NB4 (cell line): ENCODE measurements around the gene OR10G7.

Experiments used
- DNase-seq: peaks from one replicate; pipeline ENCODE4 v3.0.0; 2010; ENCODE audit warnings: low read depth
- H3K4me3 ChIP-seq: one replicate; pipeline ENCODE4 v1.5.1; 2011; ENCODE audit warnings: mild to moderate bottlenecking, low read depth, low read length, moderate library complexity
- CTCF ChIP-seq: IDR thresholded peaks from one replicate; pipeline ENCODE4 v1.5.1; 2012; ENCODE audit warnings: low read depth, low read length
- MYC ChIP-seq: IDR thresholded peaks from 2 replicates; pipeline ENCODE4 v1.6.1; 2011; ENCODE audit warnings: low read depth, low read length
- POLR2A ChIP-seq: IDR thresholded peaks from 2 replicates; pipeline ENCODE4 v1.6.1; 2011; ENCODE audit warnings: mild to moderate bottlenecking; ENCODE audit not compliant: insufficient read length; ENCODE audit errors: extremely low read depth
- TF ChIP-seq, protein P1 (sequence below): IDR thresholded peaks from 2 replicates; pipeline ENCODE4 v1.6.1; 2011; ENCODE audit warnings: low read depth, low read length

Gene OR10G7

DNA sequence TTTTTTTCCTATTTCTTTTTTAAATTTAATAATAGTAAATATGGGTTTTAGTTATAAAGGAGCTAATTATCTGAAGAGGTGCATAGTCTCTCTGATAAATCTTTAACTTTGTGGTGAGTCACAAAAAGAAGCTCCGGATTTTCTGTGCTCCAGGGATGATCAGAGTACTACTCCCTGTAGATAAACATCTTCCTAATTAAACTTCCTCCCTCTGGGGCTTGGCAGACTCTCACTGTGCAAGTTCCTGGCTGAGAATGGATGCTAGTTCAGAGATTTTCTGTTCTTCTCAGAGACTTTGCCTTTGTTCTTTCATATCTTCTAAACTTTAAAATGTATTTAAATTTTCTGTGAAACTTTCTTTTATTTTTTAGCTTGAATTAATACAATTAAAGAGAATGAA is at the start of gene OR10G7:
Gene OR10G7, minus strand, starts transcription at position 72 of the 400 bp plus-strand sequence. CDS start 2,324 bp downstream, outside the sequence.
- no peak for DNase-seq
- TF ChIP-seq CTCF (no peak), MYC (no peak), POLR2A (no peak)
- H3K4me3 ChIP-seq: no peak within 1 kb of the TSS

DNA sequence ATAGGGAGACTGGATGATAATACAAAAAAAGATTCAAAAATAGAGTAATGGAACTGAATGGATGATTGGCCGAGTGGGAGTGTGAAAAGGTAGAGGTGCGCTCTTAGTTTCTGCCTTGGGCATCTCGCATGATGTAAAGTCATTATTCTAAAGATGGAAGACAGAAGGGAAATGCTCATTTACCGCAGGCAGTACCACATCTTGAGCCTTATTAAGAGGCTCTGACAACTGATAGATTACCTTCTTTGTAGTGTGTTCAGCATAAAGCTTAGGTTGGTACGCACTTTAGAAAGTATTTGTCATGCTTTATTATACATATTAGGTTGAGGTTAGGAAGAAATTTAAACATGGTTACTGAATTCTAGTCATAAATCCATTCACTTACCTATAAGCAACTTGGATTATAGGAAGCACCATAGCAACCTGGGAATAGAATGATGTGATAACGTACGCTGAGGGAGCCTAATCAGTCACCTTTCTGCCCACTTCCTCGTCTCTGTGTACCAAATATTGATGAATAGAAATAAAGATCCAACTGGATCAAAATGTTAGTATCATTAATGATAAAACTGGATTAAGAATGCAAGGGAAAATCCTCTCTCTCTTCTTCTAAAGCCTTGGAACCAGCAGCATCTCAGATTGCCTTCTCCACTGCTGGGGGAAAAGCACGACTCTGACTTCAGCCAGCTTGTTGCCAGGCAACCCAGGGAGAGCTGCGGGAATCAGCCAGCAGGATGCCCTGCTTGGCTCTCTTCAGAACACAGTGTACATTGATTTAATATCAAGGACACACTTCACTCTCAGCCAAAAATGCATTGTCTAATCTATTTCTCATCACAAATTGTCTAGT is 45.1 kb upstream of the OR10G7 start:
- DNase-seq: no peak
- no peak overlapping the region for H3K4me3 ChIP-seq
- TF ChIP-seq, protein P1, sequence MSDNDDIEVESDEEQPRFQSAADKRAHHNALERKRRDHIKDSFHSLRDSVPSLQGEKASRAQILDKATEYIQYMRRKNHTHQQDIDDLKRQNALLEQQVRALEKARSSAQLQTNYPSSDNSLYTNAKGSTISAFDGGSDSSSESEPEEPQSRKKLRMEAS: no peak

- TF ChIP-seq CTCF: no peak
- no peak for TF ChIP-seq POLR2A
- TF ChIP-seq, protein P1: no peak
- no peak for TF ChIP-seq MYC
- no peak for DNase-seq
- H3K4me3 ChIP-seq: no peak overlapping the region
These were observed 44.5 kb upstream of the OR10G7 start for GRCh38 chr11:124085583-124085982.

DNA sequence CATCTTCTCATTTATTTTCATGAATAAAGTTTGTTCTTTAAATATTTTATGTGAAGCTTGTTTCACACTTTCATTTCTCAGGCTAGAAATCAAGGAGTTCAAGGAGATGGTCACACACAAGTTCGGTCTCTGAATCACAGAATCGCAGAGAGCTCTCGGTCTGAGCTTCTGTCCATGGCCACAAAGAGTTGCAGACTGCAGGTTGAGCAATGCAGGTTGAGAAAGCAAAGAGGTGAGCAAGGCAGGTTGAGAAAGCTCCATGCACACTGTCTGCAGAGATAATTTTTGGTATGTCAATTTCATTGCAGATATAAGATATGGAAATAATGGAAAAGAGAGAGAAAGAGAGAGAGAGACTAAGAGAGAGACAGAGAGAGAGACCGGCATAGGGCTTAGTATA is 41.2 kb upstream of the OR10G7 start:
- no peak for TF ChIP-seq MYC
- TF ChIP-seq, protein P1: no peak
- no peak for TF ChIP-seq POLR2A
- TF ChIP-seq CTCF: no peak
- DNase-seq: no peak
- no peak overlapping the region for H3K4me3 ChIP-seq

- TF ChIP-seq, protein P1: no peak
- no peak for TF ChIP-seq POLR2A
- no peak for TF ChIP-seq CTCF
- TF ChIP-seq MYC: no peak
- no peak overlapping the region for H3K4me3 ChIP-seq
- no peak for DNase-seq
These were observed 40.4 kb upstream of the OR10G7 start for GRCh38 chr11:124081483-124081882.

DNA sequence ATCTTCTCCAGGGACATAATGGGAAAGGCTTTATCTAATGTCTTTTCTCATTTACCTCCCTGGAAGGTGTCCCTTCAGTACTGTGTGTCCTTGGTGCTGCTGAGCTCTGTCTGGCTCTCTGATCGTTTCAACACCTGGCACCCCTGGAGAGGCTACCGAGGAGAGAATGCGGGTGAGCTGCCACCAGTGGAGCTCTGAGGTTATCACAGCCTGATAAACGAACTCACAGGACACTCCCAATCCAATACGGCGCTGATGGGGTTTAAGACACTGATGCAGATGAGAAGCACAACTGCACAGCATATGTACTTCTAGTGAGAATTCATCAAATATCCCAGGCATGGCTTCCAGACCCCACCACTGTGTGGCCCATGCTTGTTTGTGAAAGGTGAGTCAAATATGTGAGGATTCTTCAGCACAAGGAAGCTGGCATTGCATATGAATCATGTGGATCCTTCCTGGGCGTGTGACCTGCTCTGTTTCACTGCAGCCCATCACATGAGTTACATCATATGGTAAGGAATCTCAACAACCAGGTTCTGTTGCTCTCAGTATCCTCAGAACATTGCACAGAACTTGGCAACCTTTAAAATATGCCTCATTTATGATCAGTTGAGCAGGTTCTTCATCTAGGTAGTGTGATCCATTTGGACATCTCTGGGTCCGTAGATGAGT is 39.3 kb upstream of the OR10G7 start:
- TF ChIP-seq POLR2A (no peak), MYC (no peak), CTCF (no peak)
- TF ChIP-seq, protein P1: no peak
- no peak for DNase-seq
- no peak overlapping the region for H3K4me3 ChIP-seq
